ENCODE results near the gene SCFD2. TPM values are rescaled to one million over a fixed set of nuclear protein-coding genes. Genes with fewer than 3 reads are reported as not detected.
A peak's percentile ranks its signal among the peaks of the same experiment; 100 is the strongest.

The SCFD2 gene
- total RNA-seq, 1 experiment from 2014 or later, result 12.4 TPM

GRCh38 chr4:52863324-52863723, 502.5 kb downstream of the SCFD2 start (continued):
- TF ChIP-seq, protein P1, sequence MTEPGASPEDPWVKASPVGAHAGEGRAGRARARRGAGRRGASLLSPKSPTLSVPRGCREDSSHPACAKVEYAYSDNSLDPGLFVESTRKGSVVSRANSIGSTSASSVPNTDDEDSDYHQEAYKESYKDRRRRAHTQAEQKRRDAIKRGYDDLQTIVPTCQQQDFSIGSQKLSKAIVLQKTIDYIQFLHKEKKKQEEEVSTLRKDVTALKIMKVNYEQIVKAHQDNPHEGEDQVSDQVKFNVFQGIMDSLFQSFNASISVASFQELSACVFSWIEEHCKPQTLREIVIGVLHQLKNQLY (CRISPR knock-in tag; IDR thresholded peaks at IDR 0.05), result no peak
- TF ChIP-seq CDX4 (CRISPR knock-in tag; IDR thresholded peaks at IDR 0.05; ENCODE audit: borderline replicate concordance), result no peak
- TF ChIP-seq RORB (CRISPR knock-in tag; IDR thresholded peaks at IDR 0.05), result no peak
- no peak for TF ChIP-seq ZNF317 (CRISPR knock-in tag; IDR thresholded peaks at IDR 0.05; ENCODE audit: borderline replicate concordance, low read depth)
- TF ChIP-seq, protein P2, sequence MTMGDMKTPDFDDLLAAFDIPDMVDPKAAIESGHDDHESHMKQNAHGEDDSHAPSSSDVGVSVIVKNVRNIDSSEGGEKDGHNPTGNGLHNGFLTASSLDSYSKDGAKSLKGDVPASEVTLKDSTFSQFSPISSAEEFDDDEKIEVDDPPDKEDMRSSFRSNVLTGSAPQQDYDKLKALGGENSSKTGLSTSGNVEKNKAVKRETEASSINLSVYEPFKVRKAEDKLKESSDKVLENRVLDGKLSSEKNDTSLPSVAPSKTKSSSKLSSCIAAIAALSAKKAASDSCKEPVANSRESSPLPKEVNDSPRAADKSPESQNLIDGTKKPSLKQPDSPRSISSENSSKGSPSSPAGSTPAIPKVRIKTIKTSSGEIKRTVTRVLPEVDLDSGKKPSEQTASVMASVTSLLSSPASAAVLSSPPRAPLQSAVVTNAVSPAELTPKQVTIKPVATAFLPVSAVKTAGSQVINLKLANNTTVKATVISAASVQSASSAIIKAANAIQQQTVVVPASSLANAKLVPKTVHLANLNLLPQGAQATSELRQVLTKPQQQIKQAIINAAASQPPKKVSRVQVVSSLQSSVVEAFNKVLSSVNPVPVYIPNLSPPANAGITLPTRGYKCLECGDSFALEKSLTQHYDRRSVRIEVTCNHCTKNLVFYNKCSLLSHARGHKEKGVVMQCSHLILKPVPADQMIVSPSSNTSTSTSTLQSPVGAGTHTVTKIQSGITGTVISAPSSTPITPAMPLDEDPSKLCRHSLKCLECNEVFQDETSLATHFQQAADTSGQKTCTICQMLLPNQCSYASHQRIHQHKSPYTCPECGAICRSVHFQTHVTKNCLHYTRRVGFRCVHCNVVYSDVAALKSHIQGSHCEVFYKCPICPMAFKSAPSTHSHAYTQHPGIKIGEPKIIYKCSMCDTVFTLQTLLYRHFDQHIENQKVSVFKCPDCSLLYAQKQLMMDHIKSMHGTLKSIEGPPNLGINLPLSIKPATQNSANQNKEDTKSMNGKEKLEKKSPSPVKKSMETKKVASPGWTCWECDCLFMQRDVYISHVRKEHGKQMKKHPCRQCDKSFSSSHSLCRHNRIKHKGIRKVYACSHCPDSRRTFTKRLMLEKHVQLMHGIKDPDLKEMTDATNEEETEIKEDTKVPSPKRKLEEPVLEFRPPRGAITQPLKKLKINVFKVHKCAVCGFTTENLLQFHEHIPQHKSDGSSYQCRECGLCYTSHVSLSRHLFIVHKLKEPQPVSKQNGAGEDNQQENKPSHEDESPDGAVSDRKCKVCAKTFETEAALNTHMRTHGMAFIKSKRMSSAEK (CRISPR knock-in tag; IDR thresholded peaks at IDR 0.05; ENCODE audit: borderline replicate concordance), result no peak
- TF ChIP-seq FOXP1 (CRISPR knock-in tag; IDR thresholded peaks at IDR 0.05; ENCODE audit: borderline replicate concordance), result no peak
- no peak for TF ChIP-seq ZNF512 (CRISPR knock-in tag; IDR thresholded peaks at IDR 0.05; ENCODE audit: borderline replicate concordance)

- POLR2A ChIA-PET, result interaction anchor here (1.8 kb wide), 1 partner anchor 11 kb away, joined by 7 read pairs; no protein-coding TSS in a partner anchor
- TF ChIP-seq KAT7 (CRISPR knock-in tag; IDR thresholded peaks at IDR 0.05; ENCODE audit: borderline replicate concordance), result 0 out of 2 replicates have a peak, but pooled peaks have one; percentile 72
- TF ChIP-seq OVOL2 (CRISPR knock-in tag; IDR thresholded peaks at IDR 0.05; ENCODE audit: borderline replicate concordance), result no peak
- 0 out of 2 replicates have a peak, but pooled peaks have one; percentile 12 for TF ChIP-seq PRDM15 (CRISPR knock-in tag; IDR thresholded peaks at IDR 0.05)
- CTCF ChIA-PET, result interaction anchor here (1.1 kb wide), 1 partner anchor 20 kb away, joined by 3 read pairs; no protein-coding TSS in a partner anchor
- Mint-ChIP-seq H3K9me3 (peaks cover 15% of the 10 kb centered on the region), H3K36me3 (peaks cover 62% of the 10 kb centered on the region), H3K4me1 (peaks cover 72% of the 10 kb centered on the region), H3K27me3 (ENCODE audit: low read depth) (no peaks in the 10 kb centered on the region), H3K4me3 (peak overlapping the region; percentile 90), H3K27ac (peak overlapping the region; percentile 80; the same call in 1 of the 2 replicates)
- ATAC-seq (no peak), DNase-seq (ENCODE audit: low spot score) (no peak)
Observed at GRCh38 chr4:52862639-52863161, 503.2 kb downstream of the SCFD2 start.

Data from WTC11 (cell line).